ENCODE measurements around the gene MRPS9. TPM values are rescaled to one million over a fixed set of nuclear protein-coding genes. Genes with fewer than 3 reads are reported as not detected.

Gene MRPS9
- total RNA-seq, 1 donor: 17.8 TPM

- no peak for TF ChIP-seq CTCF (IDR thresholded peaks at IDR 0.05; ENCODE audit: insufficient read depth, low read length)
- DNase-seq (ENCODE audit: low read depth): no peak
Measured at GRCh38 chr2:105039559-105039958, 1.7 kb downstream of the MRPS9 start.

GRCh38 chr2:105042189-105042588 lies 4.3 kb downstream of the MRPS9 start:
- DNase-seq (ENCODE audit: low read depth): no peak
- TF ChIP-seq CTCF (IDR thresholded peaks at IDR 0.05; ENCODE audit: insufficient read depth, low read length): no peak
- no peak overlapping the region for H3K4me3 ChIP-seq (ENCODE audit: low read depth, low read length)

More at GRCh38 chr2:105039559-105039958, 1.7 kb downstream of the MRPS9 start:
- H3K4me3 ChIP-seq (ENCODE audit: low read depth, low read length): no peak overlapping the region

- peak; percentile 5 for DNase-seq (ENCODE audit: low read depth)
- no peak overlapping the region for H3K4me3 ChIP-seq (ENCODE audit: low read depth, low read length)
- TF ChIP-seq CTCF (IDR thresholded peaks at IDR 0.05; ENCODE audit: insufficient read depth, low read length): no peak
Measured at GRCh38 chr2:105052773-105053172, 14.9 kb downstream of the MRPS9 start.

- H3K4me3 ChIP-seq (ENCODE audit: low read depth, low read length): no peak overlapping the region
- no peak for TF ChIP-seq CTCF (IDR thresholded peaks at IDR 0.05; ENCODE audit: insufficient read depth, low read length)
- peak; percentile 47 for DNase-seq (ENCODE audit: low read depth)
Measured at GRCh38 chr2:105055613-105056012, 17.7 kb downstream of the MRPS9 start.

- no peak overlapping the region for H3K4me3 ChIP-seq (ENCODE audit: low read depth, low read length)
- DNase-seq (ENCODE audit: low read depth): no peak
- no peak for TF ChIP-seq CTCF (IDR thresholded peaks at IDR 0.05; ENCODE audit: insufficient read depth, low read length)
Measured at GRCh38 chr2:105056245-105056644, 18.4 kb downstream of the MRPS9 start.

GRCh38 chr2:105057005-105057404 lies 19.1 kb downstream of the MRPS9 start:
- no peak overlapping the region for H3K4me3 ChIP-seq (ENCODE audit: low read depth, low read length)
- TF ChIP-seq CTCF (IDR thresholded peaks at IDR 0.05; ENCODE audit: insufficient read depth, low read length): no peak
- no peak for DNase-seq (ENCODE audit: low read depth)

GRCh38 chr2:105061560-105061959 lies 23.7 kb downstream of the MRPS9 start:
- TF ChIP-seq CTCF (IDR thresholded peaks at IDR 0.05; ENCODE audit: insufficient read depth, low read length): no peak
- no peak for DNase-seq (ENCODE audit: low read depth)
- no peak overlapping the region for H3K4me3 ChIP-seq (ENCODE audit: low read depth, low read length)
